Endometrial microvascular endothelial cells (primary cell): Measurements from ENCODE around the gene CLCNKA. TPM values are rescaled to one million over a fixed set of nuclear protein-coding genes. Genes with fewer than 3 reads are reported as not detected.

Experiments
- in situ Hi-C: cut with HindIII; loops from 2 replicates; pipeline ENCODE4 v1.10.0; 2017; ENCODE audit warnings: low sequenced_read_pairs, low pct_unique_long_range_greater_than_20kb; ENCODE audit errors: inconsistent ontology term
- total RNA-seq: library from RNA; depleted of rRNA; stranded (reverse); fragments of >200 nt; gene quantifications from one replicate; pipeline ENCODE4 v1.2.3, GENCODE V29; 2015; ENCODE audit errors: inconsistent ontology term

Gene CLCNKA
- total RNA-seq, 1 donor from 2014 or later = not detected

GRCh38 chr1:16068356-16069270 lies 46.8 kb downstream of the CLCNKA start:
- in situ Hi-C loops = loop anchor here (10.0 kb wide), 1 partner anchor 146 kb away; the partner anchor contains the start of gene ARHGEF19

GRCh38 chr1:16070640-16071355 lies 49.0 kb downstream of the CLCNKA start:
- in situ Hi-C loops = no loop called here

GRCh38 chr1:16071614-16072013 lies 49.8 kb downstream of the CLCNKA start:
- in situ Hi-C loops = no loop called here

GRCh38 chr1:16072095-16072494 lies 50.3 kb downstream of the CLCNKA start:
- in situ Hi-C loops = no loop called here

GRCh38 chr1:16072616-16073484 lies 51.0 kb downstream of the CLCNKA start:
- in situ Hi-C loops = no loop called here

- in situ Hi-C loops = no loop called here
Measured at GRCh38 chr1:16073490-16074119, 51.8 kb downstream of the CLCNKA start, which contains the start of gene FAM131C. TSS of gene FAM131C (minus strand) at chr1:16073651. CDS start at chr1:16073442, 209 bp downstream.

- in situ Hi-C loops = no loop called here
Measured at GRCh38 chr1:16074217-16074616, 52.4 kb downstream of the CLCNKA start.

- in situ Hi-C loops = no loop called here
Measured at GRCh38 chr1:16075337-16076030, 53.6 kb downstream of the CLCNKA start.

GRCh38 chr1:16076031-16076864 lies 54.4 kb downstream of the CLCNKA start:
- in situ Hi-C loops = no loop called here

GRCh38 chr1:16076865-16077238 lies 55.0 kb downstream of the CLCNKA start:
- in situ Hi-C loops = no loop called here

- in situ Hi-C loops = no loop called here
Measured at GRCh38 chr1:16077406-16078245, 55.8 kb downstream of the CLCNKA start.

- in situ Hi-C loops = no loop called here
Measured at GRCh38 chr1:16078925-16079656, 57.3 kb downstream of the CLCNKA start.

GRCh38 chr1:16080422-16081150 lies 58.8 kb downstream of the CLCNKA start:
- in situ Hi-C loops = no loop called here

GRCh38 chr1:16081636-16082035 lies 59.8 kb downstream of the CLCNKA start:
- in situ Hi-C loops = no loop called here
